Stomach smooth muscle (tissue), 2 donors: ENCODE results near the gene RCSD1.
A peak's percentile ranks its signal among the peaks of the same experiment; 100 is the strongest.
"Not testable (repeated sequence)": the region's sequence is repeated elsewhere in the genome, so short reads cannot be mapped to it uniquely, and the experiment has no call there.

ENCODE experiments used
- H3K27ac ChIP-seq: one replicate; pipeline ENCODE4 v1.7.0; 2013; ENCODE audit warnings: mild to moderate bottlenecking, low read length, inconsistent platforms
- H3K27me3 ChIP-seq, 2 donors: one replicate each; pipeline ENCODE4 v1.7.0; 2013; ENCODE audit warnings: low read length in 2 of 2; ENCODE audit not compliant: insufficient read depth in 2 of 2, control insufficient read depth in 1 of 2
- H3K36me3 ChIP-seq, 2 donors: one replicate each; pipeline ENCODE4 v1.7.0; 2013; ENCODE audit warnings: low read length in 2 of 2; ENCODE audit not compliant: control insufficient read depth in 2 of 2, insufficient read depth in 2 of 2
- H3K4me1 ChIP-seq: one replicate; pipeline ENCODE4 v1.7.0; 2013; ENCODE audit warnings: low read length; ENCODE audit not compliant: control insufficient read depth, insufficient read depth
- H3K4me3 ChIP-seq, 2 donors: one replicate each; pipeline ENCODE4 v1.7.0; 2013; ENCODE audit warnings: low read length in 2 of 2
- H3K9ac ChIP-seq, 2 donors: one replicate each; pipeline ENCODE4 v1.7.0; 2013; ENCODE audit warnings: low read length in 2 of 2, mild to moderate bottlenecking in 1 of 2
- H3K9me3 ChIP-seq, 2 donors: one replicate each; pipeline ENCODE4 v1.7.0; 2013; ENCODE audit warnings: low read length in 2 of 2; ENCODE audit not compliant: control insufficient read depth in 2 of 2
- donor health status: healthy.
- donor health status: Pancreatic carcinoma.

RCSD1 gene

DNA sequence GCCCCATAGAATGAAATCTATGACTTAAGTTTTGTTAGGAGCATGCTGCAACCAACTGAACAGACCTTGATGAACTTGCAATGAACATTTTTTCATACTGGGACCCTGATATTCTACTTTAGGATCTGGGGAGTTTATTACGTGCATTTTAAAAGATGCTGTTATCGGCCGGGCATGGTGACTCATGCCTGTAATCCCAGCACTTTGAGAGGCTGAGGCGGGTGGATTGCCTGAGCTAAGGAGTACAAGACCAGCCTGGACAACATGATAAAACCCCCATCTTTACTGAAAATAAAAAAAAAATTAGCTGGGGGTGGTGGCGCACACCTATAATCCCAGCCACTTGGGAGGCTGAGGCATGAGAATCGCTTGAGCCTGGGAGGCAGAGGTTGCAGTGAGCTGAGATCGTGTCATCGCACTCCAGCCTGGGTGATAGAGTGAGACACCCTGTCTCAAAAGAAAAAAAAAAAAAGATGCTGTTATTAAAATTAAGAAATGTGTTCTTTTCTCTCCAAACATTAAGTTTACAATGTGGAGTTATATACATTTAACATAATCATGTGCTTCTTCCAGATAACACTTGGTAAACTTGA is 98.9 kb downstream of the RCSD1 start:
- Histone ChIP-seq H3K36me3 (peaks cover 3 to 4% of the 10 kb centered on the region in 2 donors), H3K4me1 (peaks cover 2% of the 10 kb centered on the region), H3K27me3 (no peaks in the 10 kb centered on the region), H3K27ac (no peak overlapping the region), H3K9me3 (no peaks in the 10 kb centered on the region), H3K9ac (no peak overlapping the region), H3K4me3 (no peak overlapping the region)

DNA sequence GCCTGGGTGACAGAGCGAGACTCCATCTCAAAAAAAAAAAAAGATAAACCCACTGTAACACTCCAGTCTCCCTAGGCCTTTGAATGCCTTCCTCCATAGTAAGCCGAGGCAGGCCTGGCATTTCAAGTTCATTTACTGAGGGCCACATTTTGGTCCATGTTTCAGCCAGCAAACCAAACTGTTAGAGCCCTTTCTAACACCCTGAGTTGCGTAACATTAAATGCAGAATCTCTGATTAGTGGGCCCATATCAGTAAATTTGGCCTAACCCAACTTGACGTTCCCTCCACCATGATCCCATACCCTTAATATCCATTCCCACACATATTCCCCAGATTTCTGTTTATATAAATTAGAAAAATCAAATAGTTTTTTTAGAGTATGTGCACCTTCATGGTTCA is 104.2 kb downstream of the RCSD1 start:
- Histone ChIP-seq H3K4me1 (no peaks in the 10 kb centered on the region), H3K9ac (no peak overlapping the region), H3K27ac (no peak overlapping the region), H3K9me3 (no peaks in the 10 kb centered on the region), H3K36me3 (peaks cover 3 to 4% of the 10 kb centered on the region in 2 donors), H3K27me3 (no peaks in the 10 kb centered on the region), H3K4me3 (no peak overlapping the region)

DNA sequence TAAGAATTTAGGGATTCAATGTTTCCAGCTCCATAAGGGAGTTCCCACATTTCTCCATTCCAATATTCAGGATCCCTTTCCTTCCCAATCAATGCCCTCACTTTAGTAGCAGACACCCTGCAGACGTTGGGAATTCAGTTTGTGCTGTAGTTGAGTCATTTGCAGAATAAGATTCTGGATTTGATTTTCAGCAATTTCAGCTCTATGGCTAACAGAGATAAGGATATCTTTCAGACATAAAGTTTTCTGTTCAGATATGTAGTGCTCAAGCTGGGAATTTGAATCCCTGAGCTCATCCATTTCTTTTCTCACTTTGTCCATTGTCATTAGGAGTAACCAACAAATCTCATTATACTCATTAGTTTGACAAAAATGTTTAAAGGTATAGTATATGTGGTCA is 104.8 kb downstream of the RCSD1 start:
- Histone ChIP-seq H3K36me3 (peaks cover 3 to 4% of the 10 kb centered on the region in 2 donors), H3K27me3 (no peaks in the 10 kb centered on the region), H3K4me3 (no peak overlapping the region), H3K27ac (no peak overlapping the region), H3K4me1 (peaks cover 5% of the 10 kb centered on the region), H3K9ac (no peak overlapping the region), H3K9me3 (no peaks in the 10 kb centered on the region)

DNA sequence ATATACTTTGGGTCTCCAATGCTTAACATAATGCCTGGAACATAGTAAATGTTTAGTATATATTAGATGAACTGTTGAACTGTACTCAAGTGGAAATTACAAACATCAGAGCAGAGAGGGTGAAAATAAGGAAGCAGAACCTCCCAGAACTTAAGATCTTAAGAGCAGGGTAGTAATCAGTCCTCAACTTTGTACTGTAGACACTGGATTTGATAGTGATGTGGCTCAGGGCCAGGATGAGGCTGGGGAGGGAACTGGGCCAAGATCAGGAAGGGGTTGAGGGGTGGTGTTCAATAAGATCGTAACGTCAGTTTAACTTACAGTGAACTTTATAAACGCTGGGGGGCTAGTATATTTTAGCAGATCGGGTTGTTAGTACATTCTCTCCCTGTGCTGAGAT is 107.1 kb downstream of the RCSD1 start:
- H3K36me3 ChIP-seq = no peaks in the 10 kb centered on the region
- H3K9ac ChIP-seq = no peak overlapping the region
- H3K27me3 ChIP-seq = no peaks in the 10 kb centered on the region
- H3K27ac ChIP-seq = no peak overlapping the region
- no peaks in the 10 kb centered on the region for H3K9me3 ChIP-seq
- H3K4me3 ChIP-seq = no peak overlapping the region
- peaks cover 9% of the 10 kb centered on the region for H3K4me1 ChIP-seq

DNA sequence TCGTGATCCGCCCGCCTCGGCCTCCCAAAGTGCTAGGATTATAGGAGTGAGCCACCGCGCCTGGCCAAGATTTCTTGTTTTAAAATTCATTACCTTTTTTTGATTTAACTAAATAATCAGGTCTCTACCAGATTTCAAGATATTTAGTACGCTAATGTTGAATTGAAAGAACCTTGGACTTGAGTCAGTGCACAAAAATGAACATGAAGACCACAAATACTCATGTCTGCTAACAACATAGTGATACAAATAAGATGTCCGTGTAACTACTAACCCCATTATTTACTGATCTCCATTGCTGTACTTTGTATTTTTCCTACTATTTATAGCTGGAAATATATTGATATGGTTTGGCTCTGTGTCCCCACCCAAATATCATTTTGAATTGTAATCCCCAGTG is 108.1 kb downstream of the RCSD1 start:
- Histone ChIP-seq H3K36me3 (no peaks in the 10 kb centered on the region), H3K4me1 (peaks cover 9% of the 10 kb centered on the region), H3K9me3 (no peaks in the 10 kb centered on the region), H3K4me3 (no peak overlapping the region), H3K9ac (no peak overlapping the region), H3K27me3 (no peaks in the 10 kb centered on the region), H3K27ac (no peak overlapping the region)

DNA sequence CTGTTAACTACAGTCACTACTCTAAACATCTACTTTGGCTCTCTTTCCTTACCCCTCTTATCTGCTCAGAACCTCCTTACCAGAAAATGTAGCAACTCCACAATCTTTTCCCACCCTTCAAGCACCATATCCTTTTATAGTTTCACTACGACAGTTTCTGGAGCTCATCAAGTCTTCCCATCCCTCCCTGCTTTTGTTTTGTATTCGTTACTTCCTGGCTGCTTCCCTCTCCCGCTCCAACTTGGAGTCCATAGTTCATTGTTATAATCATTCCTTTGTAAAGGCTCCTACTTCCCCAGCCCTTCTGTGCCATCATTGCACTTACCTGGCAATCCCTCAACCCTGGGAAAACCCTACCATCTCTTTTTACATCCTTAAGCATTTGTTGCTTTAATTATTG is 109.7 kb downstream of the RCSD1 start:
- Histone ChIP-seq H3K9me3 (no peaks in the 10 kb centered on the region), H3K36me3 (no peaks in the 10 kb centered on the region), H3K4me1 (peaks cover 9% of the 10 kb centered on the region), H3K27me3 (no peaks in the 10 kb centered on the region), H3K9ac (no peak overlapping the region), H3K4me3 (peak overlapping the region in 1 of 2 donors; percentile 13), H3K27ac (peak overlapping the region; percentile 8)

DNA sequence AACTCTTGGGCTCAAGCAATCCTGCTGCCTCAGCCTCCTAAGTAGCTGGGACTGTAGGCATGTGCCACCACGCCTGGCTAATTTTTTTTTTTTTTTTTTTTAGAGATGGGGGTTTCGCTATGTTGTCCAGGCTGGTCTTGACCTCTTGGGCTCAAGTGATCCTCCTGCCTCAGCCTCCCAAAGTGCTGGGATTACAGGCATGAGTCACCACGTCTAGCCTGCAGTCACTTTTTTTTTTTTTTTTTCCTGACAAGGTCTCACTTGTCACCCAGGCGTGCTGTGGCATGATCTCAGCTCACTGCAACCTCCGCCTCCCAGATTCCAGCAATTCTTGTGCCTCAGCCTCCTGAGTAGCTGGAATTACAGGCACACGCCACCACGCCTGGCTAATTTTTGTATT is 111.1 kb downstream of the RCSD1 start:
- H3K9me3 ChIP-seq, H3K27me3 ChIP-seq, H3K9ac ChIP-seq, H3K36me3 ChIP-seq, H3K27ac ChIP-seq, H3K4me3 ChIP-seq: not testable (repeated sequence)
- H3K4me1 ChIP-seq = peaks cover 11% of the 10 kb centered on the region

DNA sequence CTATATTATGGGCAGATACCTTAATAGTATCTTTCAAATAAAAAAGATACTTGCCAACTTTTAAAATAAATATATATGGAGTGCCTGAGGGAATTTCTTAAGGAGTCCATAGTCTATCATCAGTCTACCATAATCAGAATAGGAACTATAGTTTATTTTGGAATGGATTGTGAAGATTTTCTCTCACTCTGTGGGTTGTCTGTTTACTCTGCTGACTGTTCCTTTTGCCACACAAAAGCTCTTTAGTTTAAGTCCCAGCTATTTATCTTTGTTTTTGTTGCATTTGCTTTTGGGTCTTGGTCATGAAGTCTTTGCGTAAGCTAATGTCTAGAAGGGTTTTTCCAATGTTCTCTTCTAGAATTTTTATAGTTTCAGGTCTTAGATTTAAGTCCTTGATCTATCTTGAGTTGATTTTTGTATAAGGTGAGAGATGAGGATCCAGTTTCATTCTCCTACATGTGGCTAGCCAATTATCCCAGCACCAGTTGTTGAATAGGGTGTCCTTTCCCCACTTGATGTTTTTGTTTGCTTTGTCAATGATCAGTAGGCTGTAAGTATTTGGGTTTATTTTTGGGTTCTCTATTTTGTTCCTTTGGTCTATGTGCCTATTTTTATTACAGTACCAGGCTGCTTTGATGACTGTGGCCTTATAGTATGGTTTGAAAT is 112.5 kb downstream of the RCSD1 start:
- H3K4me1 ChIP-seq = peaks cover 11% of the 10 kb centered on the region
- H3K27me3 ChIP-seq, H3K9me3 ChIP-seq, H3K4me3 ChIP-seq, H3K36me3 ChIP-seq, H3K27ac ChIP-seq, H3K9ac ChIP-seq: not testable (repeated sequence)

DNA sequence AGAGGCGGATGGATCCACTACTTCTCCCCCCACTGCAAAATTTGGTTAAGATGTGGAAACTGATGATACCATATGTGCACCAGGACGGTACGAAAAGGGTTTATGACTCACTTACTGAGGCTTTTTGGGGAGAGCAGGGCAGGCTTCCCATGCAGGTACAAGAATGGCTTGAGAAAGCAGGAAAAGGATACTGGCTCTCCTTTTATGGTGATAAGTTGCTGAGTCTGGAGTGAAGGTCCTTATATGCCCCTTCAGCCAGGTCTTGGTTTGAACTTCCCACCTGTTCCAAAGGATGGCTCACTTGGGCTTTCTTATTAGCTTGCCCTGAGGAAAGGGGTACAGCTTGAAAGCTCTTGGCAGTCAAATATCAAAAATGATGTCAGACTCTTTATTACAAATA is 114.9 kb downstream of the RCSD1 start:
- no peaks in the 10 kb centered on the region for H3K36me3 ChIP-seq
- no peak overlapping the region for H3K4me3 ChIP-seq
- no peak overlapping the region for H3K9ac ChIP-seq
- peaks cover 9% of the 10 kb centered on the region for H3K4me1 ChIP-seq
- no peaks in the 10 kb centered on the region for H3K9me3 ChIP-seq
- H3K27ac ChIP-seq = no peak overlapping the region
- H3K27me3 ChIP-seq = no peaks in the 10 kb centered on the region

DNA sequence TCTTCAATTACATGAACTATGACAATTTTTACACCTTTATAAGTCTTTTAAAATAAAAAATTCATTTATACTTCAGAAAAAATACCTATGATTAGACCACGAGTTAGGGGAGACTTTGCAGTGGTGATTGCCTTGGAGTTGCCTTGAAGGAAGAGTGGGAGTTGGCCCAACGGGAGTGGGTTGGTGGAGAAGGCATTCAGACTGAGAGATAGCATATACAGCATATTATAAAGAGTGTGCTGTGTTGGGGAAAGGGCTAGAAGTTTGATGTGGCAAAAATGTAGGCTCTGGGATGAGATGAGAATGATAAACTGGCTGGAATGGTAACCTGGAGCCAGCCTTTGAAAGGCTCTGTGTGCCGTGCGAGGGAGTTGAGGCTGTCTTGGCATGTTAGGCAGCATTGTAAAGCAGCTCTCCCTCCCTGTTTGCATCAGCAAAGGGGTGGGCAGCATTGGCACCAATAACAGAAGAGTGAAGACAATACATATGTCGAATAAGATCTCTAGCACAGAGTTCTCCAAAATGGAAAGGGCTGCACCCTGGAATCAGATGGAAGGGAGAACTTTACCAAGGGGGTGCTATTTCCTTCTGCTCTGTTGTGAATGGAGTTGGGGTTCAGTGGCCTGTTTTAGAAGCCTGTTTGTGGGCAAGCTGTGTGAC is 116.1 kb downstream of the RCSD1 start:
- H3K4me1 ChIP-seq = peaks cover 6% of the 10 kb centered on the region
- H3K36me3 ChIP-seq = no peaks in the 10 kb centered on the region
- H3K27me3 ChIP-seq = no peaks in the 10 kb centered on the region
- no peak overlapping the region for H3K4me3 ChIP-seq
- no peaks in the 10 kb centered on the region for H3K9me3 ChIP-seq
- no peak overlapping the region for H3K9ac ChIP-seq
- H3K27ac ChIP-seq = no peak overlapping the region
